ENCODE data around the gene KIAA2012.

- no peak for TF ChIP-seq EZH2 (IDR thresholded peaks at IDR 0.05; ENCODE audit: low read depth, low read length, severe bottlenecking)
- TF ChIP-seq YY1 (IDR thresholded peaks at IDR 0.05; ENCODE audit: low read depth, low read length) = no peak
- no peak for TF ChIP-seq RAD21 (IDR thresholded peaks at IDR 0.05 in 1 of 2, conservative IDR thresholded peaks at IDR 0.05 in 1 of 2; ENCODE audit: low read depth in 2 of 2, low read length in 2 of 2)
- TF ChIP-seq, protein P1, sequence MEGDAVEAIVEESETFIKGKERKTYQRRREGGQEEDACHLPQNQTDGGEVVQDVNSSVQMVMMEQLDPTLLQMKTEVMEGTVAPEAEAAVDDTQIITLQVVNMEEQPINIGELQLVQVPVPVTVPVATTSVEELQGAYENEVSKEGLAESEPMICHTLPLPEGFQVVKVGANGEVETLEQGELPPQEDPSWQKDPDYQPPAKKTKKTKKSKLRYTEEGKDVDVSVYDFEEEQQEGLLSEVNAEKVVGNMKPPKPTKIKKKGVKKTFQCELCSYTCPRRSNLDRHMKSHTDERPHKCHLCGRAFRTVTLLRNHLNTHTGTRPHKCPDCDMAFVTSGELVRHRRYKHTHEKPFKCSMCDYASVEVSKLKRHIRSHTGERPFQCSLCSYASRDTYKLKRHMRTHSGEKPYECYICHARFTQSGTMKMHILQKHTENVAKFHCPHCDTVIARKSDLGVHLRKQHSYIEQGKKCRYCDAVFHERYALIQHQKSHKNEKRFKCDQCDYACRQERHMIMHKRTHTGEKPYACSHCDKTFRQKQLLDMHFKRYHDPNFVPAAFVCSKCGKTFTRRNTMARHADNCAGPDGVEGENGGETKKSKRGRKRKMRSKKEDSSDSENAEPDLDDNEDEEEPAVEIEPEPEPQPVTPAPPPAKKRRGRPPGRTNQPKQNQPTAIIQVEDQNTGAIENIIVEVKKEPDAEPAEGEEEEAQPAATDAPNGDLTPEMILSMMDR (IDR thresholded peaks at IDR 0.05; ENCODE audit: control extremely low read depth in 1 of 3, insufficient read depth in 1 of 3, low read depth in 1 of 3, low read length in 3 of 3) = no peak
- no peak for TF ChIP-seq JUND (IDR thresholded peaks at IDR 0.05; ENCODE audit: low read length)
- no peak for TF ChIP-seq SIN3A (conservative IDR thresholded peaks at IDR 0.05 in 1 of 2, IDR thresholded peaks at IDR 0.05 in 1 of 2; ENCODE audit: low read depth in 1 of 2, low read length in 2 of 2)
- TF ChIP-seq CBX5 (IDR thresholded peaks at IDR 0.05; ENCODE audit: low read depth, low read length) = no peak
- TF ChIP-seq ZNF274 (IDR thresholded peaks at IDR 0.05; ENCODE audit: borderline replicate concordance, extremely low read depth, low read length) = no peak
- TF ChIP-seq EP300 (IDR thresholded peaks at IDR 0.05; ENCODE audit: borderline replicate concordance in 1 of 2, low read depth in 2 of 2, low read length in 2 of 2) = no peak
- no peak for TF ChIP-seq RFX5 (IDR thresholded peaks at IDR 0.05; ENCODE audit: borderline replicate concordance, low read depth, low read length)
These were observed 18.4 kb upstream of the KIAA2012 start for GRCh38 chr2:202054679-202055078.

Measured in H1 (cell line).